GDM1 (cell line): ENCODE results near the gene SEMA3C.

Experiments
- DNase-seq: peaks from one replicate; lab custom pipeline; 2025; lab: John Stamatoyannopoulos, UW

SEMA3C gene

GRCh38 chr7:80775897-80776296, 143.0 kb downstream of the SEMA3C start:
- no peak for DNase-seq

GRCh38 chr7:80775482-80775881, 143.4 kb downstream of the SEMA3C start:
- no peak for DNase-seq

- DNase-seq, result no peak
Observed at GRCh38 chr7:80774843-80775242, 144.0 kb downstream of the SEMA3C start.

- DNase-seq, result no peak
Observed at GRCh38 chr7:80773787-80774508, 144.9 kb downstream of the SEMA3C start.

- no peak for DNase-seq
Observed at GRCh38 chr7:80772347-80772993, 146.4 kb downstream of the SEMA3C start.

GRCh38 chr7:80771523-80771922, 147.3 kb downstream of the SEMA3C start:
- DNase-seq, result no peak

GRCh38 chr7:80770675-80771081, 148.2 kb downstream of the SEMA3C start:
- no peak for DNase-seq

- no peak for DNase-seq
Observed at GRCh38 chr7:80770061-80770460, 148.8 kb downstream of the SEMA3C start.

- DNase-seq, result no peak
Observed at GRCh38 chr7:80768756-80769155, 150.1 kb downstream of the SEMA3C start.

- DNase-seq, result no peak
Observed at GRCh38 chr7:80767654-80768053, 151.2 kb downstream of the SEMA3C start.

- DNase-seq, result no peak
Observed at GRCh38 chr7:80766724-80767123, 152.1 kb downstream of the SEMA3C start.

- DNase-seq, result no peak
Observed at GRCh38 chr7:80764132-80764531, 154.7 kb downstream of the SEMA3C start.

- no peak for DNase-seq
Observed at GRCh38 chr7:80763704-80764103, 155.1 kb downstream of the SEMA3C start.

- DNase-seq, result no peak
Observed at GRCh38 chr7:80763289-80763688, 155.6 kb downstream of the SEMA3C start.

GRCh38 chr7:80760292-80760691, 158.6 kb downstream of the SEMA3C start:
- DNase-seq, result no peak

GRCh38 chr7:80752954-80753690, 165.7 kb downstream of the SEMA3C start:
- no peak for DNase-seq

GRCh38 chr7:80749270-80749669, 169.6 kb downstream of the SEMA3C start:
- DNase-seq, result no peak

- DNase-seq, result no peak
Observed at GRCh38 chr7:80748363-80749042, 170.3 kb downstream of the SEMA3C start.

- no peak for DNase-seq
Observed at GRCh38 chr7:80740778-80741545, 177.9 kb downstream of the SEMA3C start.

GRCh38 chr7:80736371-80737125, 182.3 kb downstream of the SEMA3C start:
- DNase-seq, result no peak

- no peak for DNase-seq
Observed at GRCh38 chr7:80735330-80735729, 183.5 kb downstream of the SEMA3C start.
